AG09319 (cell line): ENCODE data around the gene CEP131.

Experiments used
- DNase-seq: peaks from one replicate; pipeline ENCODE4 v3.0.0-alpha.2; 2010; ENCODE audit warnings: low read depth; ENCODE audit errors: extremely low read depth
- CTCF ChIP-seq: IDR thresholded peaks from 2 replicates; pipeline ENCODE4 v1.5.1; 2011; ENCODE audit warnings: low read depth, mild to moderate bottlenecking, inconsistent platforms, low read length, moderate library complexity

CEP131 gene

GRCh38 chr17:81193051-81193410 lies 29.7 kb downstream of the CEP131 start:
- TF ChIP-seq CTCF: no peak
- DNase-seq: no peak

- no peak for DNase-seq
- no peak for TF ChIP-seq CTCF
Observed at GRCh38 chr17:81192386-81193050, 30.2 kb downstream of the CEP131 start.

GRCh38 chr17:81191646-81192045 lies 31.1 kb downstream of the CEP131 start:
- DNase-seq: no peak
- no peak for TF ChIP-seq CTCF

- TF ChIP-seq CTCF: no peak
- DNase-seq: no peak
Observed at GRCh38 chr17:81191116-81191515, 31.6 kb downstream of the CEP131 start.

- no peak for DNase-seq
Observed at GRCh38 chr17:81190591-81190990, 32.2 kb downstream of the CEP131 start.

GRCh38 chr17:81189670-81190530 lies 32.9 kb downstream of the CEP131 start:
- DNase-seq: no peak
- peak; percentile 13 for TF ChIP-seq CTCF

More at GRCh38 chr17:81190591-81190990, 32.2 kb downstream of the CEP131 start:
- TF ChIP-seq CTCF: no peak

GRCh38 chr17:81189016-81189415 lies 33.7 kb downstream of the CEP131 start:
- DNase-seq: no peak
- TF ChIP-seq CTCF: no peak
